MCF 10A (cell line): ENCODE measurements around the gene ST8SIA1. TPM values are rescaled to one million over a fixed set of nuclear protein-coding genes. Genes with fewer than 3 reads are reported as not detected.

Experiments used
- BruUV-seq: library from RNA; stranded (reverse); fragments of 400-500 nt; replicated peaks from 2 replicates; lab custom pipeline; 2021; lab: Mats Ljungman, UMichigan
- CTCF ChIA-PET: fragments of 300-600 bp; sonication (Branson Sonifier 250); formaldehyde crosslinking; extraction: SDS; loops from one replicate; lab custom pipeline; 2021; ENCODE audit warnings: antibody characterized with exemption, inconsistent platforms; lab: Yijun Ruan, JAX
- POLR2A ChIA-PET: fragments of 300-600, 350-650 bp; sonication (Branson Sonifier 250); formaldehyde crosslinking; extraction: SDS; loops from one replicate; lab custom pipeline; 2020; ENCODE audit warnings: antibody characterized with exemption, inconsistent platforms; lab: Yijun Ruan, JAX
- DNase-seq: peaks from one replicate; pipeline ENCODE4 v3.0.0-alpha.2; 2018; ENCODE audit not compliant: unreplicated experiment
- H3K27ac Mint-ChIP-seq: one replicate; pipeline ENCODE4 v1.8.0; 2022; ENCODE audit warnings: mild to moderate bottlenecking, low read depth, mixed read lengths; ENCODE audit not compliant: unreplicated experiment
- H3K27me3 Mint-ChIP-seq: one replicate; pipeline ENCODE4 v1.8.0; 2022; ENCODE audit warnings: mixed read lengths; ENCODE audit not compliant: insufficient read depth, unreplicated experiment
- H3K36me3 Mint-ChIP-seq: one replicate; pipeline ENCODE4 v1.8.0; 2022; ENCODE audit warnings: mild to moderate bottlenecking, moderate library complexity, mixed read lengths; ENCODE audit not compliant: insufficient read depth, unreplicated experiment
- H3K4me1 Mint-ChIP-seq: one replicate; pipeline ENCODE4 v1.8.0; 2022; ENCODE audit warnings: mixed read lengths; ENCODE audit not compliant: insufficient read depth, unreplicated experiment
- H3K4me3 Mint-ChIP-seq: one replicate; pipeline ENCODE4 v1.8.0; 2022; ENCODE audit warnings: mild to moderate bottlenecking, moderate library complexity, mixed read lengths; ENCODE audit not compliant: unreplicated experiment
- H3K9me3 Mint-ChIP-seq: one replicate; pipeline ENCODE4 v1.8.0; 2022; ENCODE audit warnings: mixed read lengths; ENCODE audit not compliant: unreplicated experiment
- intact Hi-C: fragments of 100-400 bp; cut with micrococcal nuclease; formaldehyde crosslinking; loops from 2 replicates; pipeline ENCODE4 v1.14.1; 2022
- total RNA-seq: library from RNA; stranded (reverse); gene quantifications from 2 replicates; pipeline ENCODE4 v1.2.3, GENCODE V29; 2022
- TF ChIP-seq, protein P1 (sequence below): fragments of 200-600 bp; IDR thresholded peaks from one replicate; pipeline ENCODE4 v1.8.0; 2022; ENCODE audit warnings: antibody characterized with exemption, mild to moderate bottlenecking; ENCODE audit not compliant: unreplicated experiment

ST8SIA1 gene
- total RNA-seq, 1 experiment from 2014 or later, result 3.8 TPM

DNA sequence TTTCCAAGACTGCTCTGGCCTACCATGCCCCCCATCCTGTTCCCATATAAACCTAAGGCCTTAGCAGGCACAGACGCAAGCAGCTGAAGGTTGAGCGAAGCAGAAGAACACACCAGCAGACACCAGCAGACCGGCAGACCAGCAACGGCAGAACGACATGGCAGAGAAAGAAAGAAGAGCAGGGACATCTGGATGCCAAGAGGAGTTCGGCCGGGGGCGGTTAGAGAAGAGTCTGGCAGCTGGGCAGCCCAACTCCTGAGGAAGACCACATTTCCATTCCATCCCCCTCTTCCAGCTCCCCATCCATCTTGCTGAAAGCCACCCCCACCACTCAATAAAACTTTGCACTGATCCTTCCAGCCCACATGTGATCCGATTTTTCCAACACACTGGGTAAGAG is 5.2 kb upstream of the ST8SIA1 start:
- H3K4me3 Mint-ChIP-seq, result no peak overlapping the region
- ChIA-PET CTCF (interaction anchor here (0.9 to 2.4 kb wide), 3 partner anchors 166 to 256 kb away, joined by 3 to 13 read pairs (median 8); no protein-coding TSS in a partner anchor), POLR2A (no interaction called here)
- H3K4me1 Mint-ChIP-seq, result no peaks in the 10 kb centered on the region
- H3K27ac Mint-ChIP-seq, result no peak overlapping the region
- intact Hi-C loops, result loop anchor here (10.0 kb wide), 1 partner anchor 645 kb away; no protein-coding TSS in a partner anchor
- peaks cover 15% of the 10 kb centered on the region for H3K9me3 Mint-ChIP-seq
- TF ChIP-seq, protein P1, sequence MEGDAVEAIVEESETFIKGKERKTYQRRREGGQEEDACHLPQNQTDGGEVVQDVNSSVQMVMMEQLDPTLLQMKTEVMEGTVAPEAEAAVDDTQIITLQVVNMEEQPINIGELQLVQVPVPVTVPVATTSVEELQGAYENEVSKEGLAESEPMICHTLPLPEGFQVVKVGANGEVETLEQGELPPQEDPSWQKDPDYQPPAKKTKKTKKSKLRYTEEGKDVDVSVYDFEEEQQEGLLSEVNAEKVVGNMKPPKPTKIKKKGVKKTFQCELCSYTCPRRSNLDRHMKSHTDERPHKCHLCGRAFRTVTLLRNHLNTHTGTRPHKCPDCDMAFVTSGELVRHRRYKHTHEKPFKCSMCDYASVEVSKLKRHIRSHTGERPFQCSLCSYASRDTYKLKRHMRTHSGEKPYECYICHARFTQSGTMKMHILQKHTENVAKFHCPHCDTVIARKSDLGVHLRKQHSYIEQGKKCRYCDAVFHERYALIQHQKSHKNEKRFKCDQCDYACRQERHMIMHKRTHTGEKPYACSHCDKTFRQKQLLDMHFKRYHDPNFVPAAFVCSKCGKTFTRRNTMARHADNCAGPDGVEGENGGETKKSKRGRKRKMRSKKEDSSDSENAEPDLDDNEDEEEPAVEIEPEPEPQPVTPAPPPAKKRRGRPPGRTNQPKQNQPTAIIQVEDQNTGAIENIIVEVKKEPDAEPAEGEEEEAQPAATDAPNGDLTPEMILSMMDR, result no peak
- H3K36me3 Mint-ChIP-seq, result no peaks in the 10 kb centered on the region
- no peak for DNase-seq
- H3K27me3 Mint-ChIP-seq, result no peaks in the 10 kb centered on the region
- BruUV-seq, result no TSS peak

DNA sequence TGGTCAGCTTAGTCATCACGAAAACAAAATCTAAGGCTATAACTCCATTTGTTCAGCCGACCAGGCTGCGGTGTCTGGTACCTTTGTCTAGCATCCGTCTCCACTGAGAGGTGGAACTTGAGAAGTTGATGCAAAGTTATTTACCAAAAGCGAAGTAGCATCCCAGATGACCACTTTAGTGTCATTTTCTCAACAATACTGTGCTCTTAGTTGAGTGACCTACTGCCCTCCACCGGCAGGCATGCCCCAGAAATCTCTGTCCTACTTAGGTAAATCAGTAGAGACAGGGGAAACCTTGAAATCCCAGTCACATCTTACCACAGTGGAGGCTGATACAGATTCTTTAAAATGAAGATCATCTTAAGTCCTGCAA is 1.3 kb upstream of the ST8SIA1 start:
- intact Hi-C loops, result loop anchor here (1.0 to 10.0 kb wide), 7 partner anchors 59 to 641 kb away; no protein-coding TSS in a partner anchor
- no peak for DNase-seq
- Mint-ChIP-seq H3K27ac (peak overlapping the region; percentile 79), H3K4me1 (peaks cover 23% of the 10 kb centered on the region), H3K27me3 (no peaks in the 10 kb centered on the region), H3K9me3 (peaks cover 2% of the 10 kb centered on the region), H3K36me3 (no peaks in the 10 kb centered on the region), H3K4me3 (peak overlapping the region; percentile 94)
- CTCF ChIA-PET, result interaction anchor here (0.7 to 2.2 kb wide), 56 partner anchors 13 to 290 kb away, joined by 3 to 62 read pairs (median 6); partner anchors contain the start of gene CMAS
- TF ChIP-seq, protein P1, result peak; percentile 42
- POLR2A ChIA-PET, result interaction anchor here (0.7 to 1.2 kb wide), 19 partner anchors 54 to 253 kb away, joined by 3 to 7 read pairs (median 4); no protein-coding TSS in a partner anchor
- BruUV-seq, result no TSS peak

DNA sequence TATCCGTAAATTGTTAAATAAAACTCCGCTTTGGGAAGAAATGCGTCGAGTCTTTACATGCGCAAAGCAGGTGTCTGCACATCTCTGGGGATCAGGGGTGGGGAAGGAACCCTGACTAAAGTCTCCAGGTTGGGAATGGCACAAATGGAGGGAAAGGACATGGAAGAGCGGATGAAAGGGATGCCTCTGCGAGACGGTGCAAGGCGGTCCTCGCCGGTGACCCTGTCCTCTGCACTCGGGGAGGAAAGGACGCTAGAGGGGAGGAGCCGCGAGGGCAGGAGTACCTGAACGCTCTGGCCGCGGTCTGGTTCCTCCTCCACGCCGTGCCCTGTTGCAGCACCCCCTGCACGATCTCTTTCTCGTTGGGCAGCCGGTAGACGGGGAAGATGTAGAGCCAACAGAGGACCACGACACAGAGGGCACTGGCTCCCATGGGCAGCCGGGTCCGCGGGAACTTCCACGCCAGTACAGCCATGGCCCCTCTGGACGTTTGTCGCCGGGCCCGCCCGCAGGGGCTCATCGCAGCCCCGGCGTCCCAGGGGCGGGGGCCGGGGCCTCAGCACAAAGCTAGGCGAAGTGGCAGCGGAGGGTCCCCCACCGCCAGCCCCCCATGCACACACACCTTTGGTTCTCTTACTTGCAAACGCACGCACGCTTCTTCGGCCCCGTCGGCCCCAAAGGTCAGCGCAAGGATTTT is 646 bp downstream of the ST8SIA1 start:
- intact Hi-C loops, result loop anchor here (10.0 kb wide), 1 partner anchor 639 kb away; no protein-coding TSS in a partner anchor
- no peak for DNase-seq
- H3K27me3 Mint-ChIP-seq, result no peaks in the 10 kb centered on the region
- ChIA-PET CTCF (interaction anchor here (0.7 to 2.3 kb wide), 7 partner anchors 15 to 265 kb away, joined by 3 to 62 read pairs (median 5); no protein-coding TSS in a partner anchor), POLR2A (no interaction called here)
- no peaks in the 10 kb centered on the region for H3K36me3 Mint-ChIP-seq
- no TSS peak for BruUV-seq
- peak overlapping the region; percentile 94 for H3K4me3 Mint-ChIP-seq
- peaks cover 23% of the 10 kb centered on the region for H3K4me1 Mint-ChIP-seq
- no peaks in the 10 kb centered on the region for H3K9me3 Mint-ChIP-seq
- H3K27ac Mint-ChIP-seq, result no peak overlapping the region
- TF ChIP-seq, protein P1, result no peak

DNA sequence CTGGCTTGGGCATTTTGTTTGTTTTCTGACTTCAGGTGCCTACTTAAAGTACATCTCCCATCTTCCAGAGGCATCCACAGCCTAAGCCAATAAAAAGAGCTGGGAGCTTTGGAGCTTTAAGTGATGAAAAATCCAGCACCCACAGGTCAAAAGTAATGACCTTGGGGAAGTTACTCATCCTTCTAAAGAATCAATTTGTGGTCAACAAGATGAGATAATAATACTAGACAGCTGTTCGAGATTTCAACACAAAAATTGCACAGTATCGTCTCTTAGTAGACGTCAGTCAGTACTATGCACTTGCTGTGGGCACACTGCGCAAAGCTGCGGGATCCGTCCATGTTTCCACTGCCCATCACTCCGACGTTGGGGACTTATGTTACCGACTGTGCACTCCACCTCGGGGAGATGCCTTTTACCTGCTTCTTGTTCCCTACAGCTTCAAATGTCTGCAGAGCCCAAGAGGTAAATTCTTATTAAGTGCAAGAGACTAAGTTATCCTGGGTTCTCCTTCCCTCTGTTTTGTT is 1.3 kb downstream of the ST8SIA1 start:
- TF ChIP-seq, protein P1, result no peak
- no TSS peak for BruUV-seq
- Mint-ChIP-seq H3K9me3 (no peaks in the 10 kb centered on the region), H3K4me1 (peaks cover 23% of the 10 kb centered on the region), H3K4me3 (peak overlapping the region; percentile 94), H3K36me3 (no peaks in the 10 kb centered on the region), H3K27me3 (no peaks in the 10 kb centered on the region), H3K27ac (no peak overlapping the region)
- no peak for DNase-seq
- ChIA-PET CTCF (interaction anchor here (0.7 to 2.3 kb wide), 6 partner anchors 14 to 264 kb away, joined by 3 to 11 read pairs (median 4); no protein-coding TSS in a partner anchor), POLR2A (interaction anchor here (0.8 to 1.1 kb wide), 2 partner anchors 57 to 103 kb away, joined by 3 to 6 read pairs; no protein-coding TSS in a partner anchor)
- intact Hi-C loops, result loop anchor here (10.0 kb wide), 1 partner anchor 638 kb away; no protein-coding TSS in a partner anchor
